GM19239 (cell line): ENCODE results near the gene METTL16.
A peak's percentile ranks its signal among the peaks of the same experiment; 100 is the strongest.
"Not testable (repeated sequence)": the region's sequence is repeated elsewhere in the genome, so short reads cannot be mapped to it uniquely, and the experiment has no call there.

Experiments
- DNase-seq: peaks from one replicate; pipeline ENCODE4 v3.0.0; 2011; ENCODE audit warnings: low spot score; ENCODE audit not compliant: insufficient read length
- FAIRE-seq: peaks from 2 replicates; lab custom pipeline; 2011; peaks lifted over from hg19 to GRCh38; lab: Jason Lieb, UNC

Gene METTL16

GRCh38 chr17:2511462-2512369 lies at the start of gene METTL16:
TSS of gene METTL16 (minus strand) at chr17:2511888. CDS start at chr17:2502331, 9,557 bp downstream.
- DNase-seq (peak; percentile 98), FAIRE-seq (peak; percentile 99)

DNA sequence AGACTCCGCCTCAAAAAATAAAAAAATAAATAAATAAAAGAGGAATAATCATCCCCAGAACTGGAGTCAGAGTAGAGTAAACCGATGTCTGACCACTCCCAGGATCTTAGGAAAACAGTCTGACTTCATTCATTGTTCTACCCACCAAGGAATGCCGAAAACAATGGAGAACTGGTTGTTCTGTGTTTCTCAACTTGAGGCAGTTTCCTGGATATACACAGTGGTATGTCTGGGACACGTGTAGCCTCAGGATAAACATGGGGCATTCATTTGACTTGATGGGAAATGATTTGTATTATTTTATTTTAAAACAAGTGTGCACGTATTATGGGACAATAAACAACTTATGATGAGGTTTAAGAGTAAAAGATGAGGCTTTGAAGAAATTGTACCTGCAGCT lies 49.0 kb upstream of the METTL16 start:
- DNase-seq = no peak
- no peak for FAIRE-seq

- DNase-seq (no peak), FAIRE-seq (no peak)
Measured at GRCh38 chr17:2551928-2552327, 40.2 kb upstream of the METTL16 start.

GRCh38 chr17:2551493-2551892 lies 39.8 kb upstream of the METTL16 start:
- no peak for FAIRE-seq

GRCh38 chr17:2549392-2550211 lies 37.9 kb upstream of the METTL16 start:
- DNase-seq (no peak), FAIRE-seq (no peak)

More at GRCh38 chr17:2551493-2551892, 39.8 kb upstream of the METTL16 start:
- DNase-seq = no peak

DNA sequence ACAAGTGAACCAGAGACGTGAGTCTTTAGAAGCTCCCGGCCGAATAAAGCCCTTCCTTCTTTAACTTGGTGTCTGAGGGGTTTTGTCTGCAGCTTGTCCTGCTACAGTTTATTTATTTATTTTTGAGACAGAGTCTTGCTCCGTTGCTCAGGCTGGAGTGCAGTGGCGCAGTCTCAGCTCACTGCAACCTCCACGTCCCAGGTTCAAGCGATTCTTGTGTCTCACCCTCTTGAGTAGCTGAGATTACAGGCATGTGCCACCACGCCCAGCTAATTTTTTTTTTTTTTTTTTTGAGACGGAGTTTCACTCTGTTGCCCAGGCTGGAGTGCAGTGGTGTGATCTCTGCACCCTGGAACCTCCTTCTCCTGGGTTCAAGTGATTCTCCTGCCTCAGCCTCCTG lies 36.3 kb upstream of the METTL16 start:
- not testable (repeated sequence) for DNase-seq, FAIRE-seq

DNA sequence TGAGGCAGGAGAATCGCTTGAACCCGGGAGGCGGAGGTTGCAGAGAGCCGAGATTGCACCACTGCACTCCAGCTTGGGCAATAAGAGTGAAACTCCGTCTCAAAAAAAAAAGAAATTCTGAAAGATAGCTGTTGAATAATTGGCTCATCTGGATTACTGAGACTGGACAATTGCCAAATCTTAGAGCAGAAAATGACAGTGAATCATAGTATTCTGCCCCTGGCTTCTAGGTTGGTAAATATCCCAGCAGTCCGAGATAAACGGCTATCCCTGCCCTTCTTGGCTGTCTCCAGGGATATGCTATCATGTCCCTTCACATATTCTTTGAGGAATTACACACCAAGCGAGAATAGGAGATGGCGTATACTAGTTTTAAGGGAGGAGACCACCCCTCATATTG lies 35.5 kb upstream of the METTL16 start:
- FAIRE-seq = no peak
- DNase-seq = no peak

DNA sequence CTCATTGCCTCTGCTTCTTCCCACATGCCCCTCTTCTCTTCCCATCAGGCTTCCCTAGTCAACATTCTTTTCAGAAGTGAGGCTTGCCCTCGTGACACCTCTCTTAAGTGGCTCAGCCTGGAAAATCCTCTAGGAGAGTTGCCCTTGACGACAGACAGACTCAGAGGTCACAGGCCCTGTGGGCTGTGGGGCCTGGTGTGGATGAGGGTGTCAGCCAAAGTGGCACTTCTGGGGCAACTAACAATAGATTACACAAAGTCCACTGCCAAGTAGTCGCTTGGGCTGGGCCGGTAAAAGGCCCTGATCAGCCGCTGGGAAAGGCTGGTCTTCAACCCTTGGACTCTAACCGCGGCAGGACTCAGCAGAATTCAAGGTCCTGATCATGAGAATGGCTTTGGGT lies 33.7 kb upstream of the METTL16 start:
- FAIRE-seq (no peak), DNase-seq (no peak)

DNA sequence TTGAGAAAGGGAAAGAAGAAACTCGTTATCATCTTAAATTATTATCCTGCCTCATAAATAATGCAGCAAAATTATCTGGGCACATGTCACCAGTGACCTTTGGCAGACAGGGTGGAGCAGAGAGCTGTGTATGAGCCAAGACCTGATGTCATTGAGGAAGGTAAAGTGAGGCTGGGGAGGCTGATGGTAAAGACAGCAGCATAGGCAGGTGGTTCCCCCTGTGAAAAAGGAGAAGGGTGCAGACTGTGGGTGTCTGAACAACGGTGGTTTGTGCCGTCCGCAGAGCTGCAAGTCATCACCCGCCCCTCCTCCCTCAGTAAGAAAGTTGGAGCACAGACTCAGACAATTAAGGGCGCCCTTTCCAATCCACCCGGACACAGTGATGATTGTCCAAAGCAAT lies 30.8 kb upstream of the METTL16 start:
- DNase-seq (no peak), FAIRE-seq (no peak)

- DNase-seq = no peak
- no peak for FAIRE-seq
Measured at GRCh38 chr17:2542056-2542455, 30.4 kb upstream of the METTL16 start.

- not testable (repeated sequence) for FAIRE-seq, DNase-seq
Measured at GRCh38 chr17:2537579-2537978, 25.9 kb upstream of the METTL16 start.

GRCh38 chr17:2532146-2532720 lies 20.5 kb upstream of the METTL16 start:
- DNase-seq = no peak
- FAIRE-seq = no peak

DNA sequence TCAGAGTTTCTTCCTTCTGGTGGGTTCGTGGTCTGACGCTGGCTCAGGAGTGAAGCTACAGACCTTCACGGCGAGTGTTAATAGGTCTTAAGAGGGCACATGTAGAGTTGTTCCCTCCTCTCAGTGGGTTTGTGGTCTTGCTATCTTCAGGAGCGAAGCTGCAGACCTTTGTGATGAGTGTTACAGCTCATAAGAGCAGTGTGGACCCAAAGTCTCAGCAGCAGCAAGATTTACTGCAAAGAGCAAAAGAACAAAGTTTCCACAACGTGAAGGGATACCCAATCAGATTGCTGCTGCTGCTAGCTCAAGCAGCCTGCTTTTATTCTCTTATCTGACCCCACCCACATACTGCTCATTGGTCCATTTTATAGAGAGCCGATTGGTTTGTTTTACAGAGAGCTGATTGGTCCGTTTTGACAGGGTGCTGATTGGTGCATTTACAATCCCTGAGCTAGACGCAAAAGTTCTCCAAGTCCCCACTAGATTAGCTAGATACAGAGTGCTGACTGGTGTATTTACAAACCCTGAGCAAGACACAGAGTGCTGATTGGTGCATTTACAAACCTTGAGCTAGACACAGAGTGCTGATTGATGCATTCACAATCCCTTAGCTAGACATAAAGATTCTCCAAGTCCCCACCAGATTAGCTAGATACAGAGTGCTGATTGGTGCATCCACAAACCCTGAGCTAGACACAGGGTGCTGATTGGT lies 19.7 kb upstream of the METTL16 start:
- FAIRE-seq, DNase-seq: not testable (repeated sequence)

DNA sequence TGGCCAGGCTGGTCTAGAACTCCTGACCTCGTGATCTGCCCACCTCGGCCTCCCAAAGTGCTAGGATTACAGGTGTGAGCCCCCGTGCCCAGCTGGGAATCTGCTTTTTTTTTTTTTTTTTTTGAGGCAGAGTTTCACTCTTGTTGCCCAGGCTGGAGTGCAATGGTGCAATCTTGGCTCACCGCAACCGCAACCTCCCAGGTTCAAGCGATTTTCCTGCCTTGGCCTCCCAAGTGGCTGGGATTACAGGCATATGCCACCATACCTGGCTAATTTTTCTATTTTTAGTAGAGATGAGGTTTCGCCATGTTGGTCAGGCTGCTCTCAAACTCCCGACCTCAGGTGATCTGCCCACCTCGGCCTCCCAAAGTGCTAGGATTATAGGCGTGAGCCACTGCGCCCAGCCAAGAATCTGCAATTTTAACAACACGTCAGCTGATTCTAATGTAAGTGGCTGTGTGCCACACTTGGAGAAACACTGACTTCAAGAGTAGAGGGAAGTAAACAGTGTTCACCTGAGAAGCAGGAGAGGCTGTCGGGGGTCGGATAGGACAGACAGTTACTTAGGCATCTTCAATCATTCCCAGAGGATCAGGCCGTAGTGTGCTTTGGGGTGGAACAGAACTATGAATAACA lies 10.2 kb upstream of the METTL16 start:
- not testable (repeated sequence) for FAIRE-seq, DNase-seq

DNA sequence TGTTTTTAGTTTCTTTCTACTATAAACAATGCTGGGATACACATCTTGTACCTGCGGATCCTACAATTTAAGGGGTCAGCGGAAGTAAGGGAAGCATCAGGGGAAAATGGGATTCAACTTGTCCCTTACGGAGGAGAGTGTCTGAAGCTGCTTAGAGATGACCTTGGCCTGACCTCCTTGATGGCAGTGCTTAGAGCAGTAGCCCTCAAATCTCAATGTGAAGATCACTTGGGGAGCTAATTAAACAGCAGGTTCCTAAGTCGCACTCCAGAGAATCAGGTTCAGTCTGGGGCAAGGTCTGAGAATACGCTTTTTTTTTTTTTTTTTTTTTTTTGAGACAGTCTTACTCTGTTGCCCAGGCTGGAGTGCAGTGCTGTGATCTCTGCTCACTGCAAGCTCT lies 9.6 kb upstream of the METTL16 start:
- DNase-seq (no peak), FAIRE-seq (no peak)

DNA sequence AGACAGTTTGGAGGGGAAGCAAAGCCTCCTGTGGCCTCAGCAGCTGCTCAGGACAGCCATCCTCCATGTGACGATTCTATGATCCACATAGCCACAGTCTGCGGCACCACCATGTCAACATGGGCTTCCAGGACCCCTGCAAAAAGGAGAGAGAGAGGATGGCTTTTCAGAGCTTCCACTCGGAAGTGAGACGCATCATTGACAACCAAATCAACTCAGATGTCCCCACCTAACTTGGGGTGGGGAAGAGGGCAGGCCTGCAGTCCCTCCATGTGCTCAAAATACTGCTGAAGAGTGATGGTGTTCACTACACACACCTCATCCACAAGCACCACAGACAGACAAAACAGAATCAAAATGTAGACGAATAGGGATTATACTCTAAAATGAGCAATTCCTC lies 5.9 kb upstream of the METTL16 start:
- FAIRE-seq (no peak), DNase-seq (no peak)

- DNase-seq (no peak), FAIRE-seq (no peak)
Measured at GRCh38 chr17:2511138-2511461, 588 bp downstream of the METTL16 start.

- DNase-seq = no peak
- no peak for FAIRE-seq
Measured at GRCh38 chr17:2510559-2510958, 1.1 kb downstream of the METTL16 start.

DNA sequence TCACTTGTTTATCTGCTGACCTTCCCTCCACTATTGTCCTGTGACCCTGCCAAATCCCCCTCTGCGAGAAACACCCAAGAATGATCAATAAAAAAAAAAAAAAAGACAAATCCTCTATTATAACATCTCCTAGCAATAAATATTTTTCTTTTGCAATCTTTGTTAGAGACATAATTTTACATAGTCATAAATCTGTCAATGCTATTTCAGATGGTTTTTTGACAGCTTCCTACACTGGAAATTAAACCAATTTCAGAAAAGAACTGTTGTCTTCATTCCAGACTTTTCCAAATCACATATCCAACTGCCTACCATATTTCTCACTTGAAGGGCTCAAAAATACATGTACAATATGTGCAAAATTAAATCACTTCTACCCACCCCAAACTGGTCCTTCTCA lies 3.7 kb downstream of the METTL16 start:
- DNase-seq (no peak), FAIRE-seq (no peak)

DNA sequence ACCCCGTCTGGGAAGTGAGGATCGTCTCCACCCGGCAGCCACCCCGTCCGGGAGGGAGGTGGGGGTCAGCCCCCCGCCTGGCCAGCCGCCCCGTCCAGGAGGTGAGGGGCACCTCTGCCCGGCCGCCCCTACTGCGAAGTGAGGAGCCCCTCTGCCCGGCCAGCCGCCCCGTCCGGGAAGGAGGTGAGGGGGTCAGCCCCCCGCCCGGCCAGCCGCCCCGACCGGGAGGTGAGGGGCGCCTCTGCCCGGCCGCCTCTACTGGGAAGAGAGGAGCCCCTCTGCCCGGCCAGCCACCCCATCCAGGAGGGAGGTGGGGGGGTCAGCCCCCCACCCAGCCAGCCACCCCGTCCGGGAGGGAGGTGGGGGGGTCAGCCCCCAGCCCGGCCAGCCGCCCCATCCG lies 4.7 kb downstream of the METTL16 start:
- not testable (repeated sequence) for DNase-seq, FAIRE-seq
